K562 (cell line): ENCODE data around the gene MYOZ1. TPM values are rescaled to one million over a fixed set of nuclear protein-coding genes. Genes with fewer than 3 reads are reported as not detected.

Experiments used
- DEAF1 ChIP-seq: fragments of 450-650 bp; formaldehyde crosslinking; IDR thresholded peaks from 2 replicates; pipeline ENCODE4 v1.4.0; 2020; ENCODE audit warnings: mild to moderate bottlenecking, moderate library complexity
- EP300 ChIP-seq: IDR thresholded peaks from 2 replicates; pipeline ENCODE4 v1.6.1; 2012; ENCODE audit warnings: low read length, improper control_type of control experiment
- HNRNPLL ChIP-seq: fragments of 200-400 bp; formaldehyde crosslinking; IDR thresholded peaks from 2 replicates; pipeline ENCODE4 v1.6.1; 2017; ENCODE audit warnings: low read length, low read depth, mild to moderate bottlenecking; ENCODE audit not compliant: poor library complexity, severe bottlenecking
- NR1H2 ChIP-seq: sonication (generic); formaldehyde crosslinking; IDR thresholded peaks from 2 replicates; pipeline ENCODE4 v1.4.0; 2020; ENCODE audit warnings: mild to moderate bottlenecking, missing genetic modification reagents
- PHB ChIP-seq: fragments of 250-450 bp; sonication (Bioruptor Pico); IDR thresholded peaks from 2 replicates; pipeline ENCODE4 v1.5.0; 2021
- PHF8 ChIP-seq: fragments of 200-600 bp; sonication (generic); IDR thresholded peaks from 2 replicates; pipeline ENCODE4 v1.6.1; 2012; ENCODE audit warnings: mixed run types, mild to moderate bottlenecking, inconsistent platforms, low read length, moderate library complexity, borderline replicate concordance
- SRSF1 ChIP-seq: fragments of 200-400 bp; formaldehyde crosslinking; IDR thresholded peaks from 2 replicates; pipeline ENCODE4 v1.6.1; 2017; ENCODE audit warnings: mild to moderate bottlenecking, low read depth, low read length, moderate library complexity
- ZBTB40 ChIP-seq, 2 experiments: fragments of 450-650 bp in 1 of 2; sonication (generic) in 1 of 2; formaldehyde crosslinking in 1 of 2; IDR thresholded peaks; 2 replicates each; pipeline versions ENCODE4 v1.7.1 to v1.9.0; 2016 to 2022; ENCODE audit warnings: inconsistent platforms in 1 of 2, mild to moderate bottlenecking in 1 of 2, missing genetic modification reagents in 1 of 2
- ZMIZ1 ChIP-seq, 2 experiments: fragments of 150-350 bp in 1 of 2; IDR thresholded peaks; 2 replicates each; pipeline ENCODE4 v1.6.1; 2012 to 2016; ENCODE audit warnings: low read depth in 2 of 2, low read length in 2 of 2, mild to moderate bottlenecking in 1 of 2, moderate library complexity in 1 of 2
- ZNF830 ChIP-seq: fragments of 250-450 bp; sonication (Bioruptor Pico); IDR thresholded peaks from 2 replicates; pipeline ENCODE4 v1.5.0; 2021; ENCODE audit warnings: mild to moderate bottlenecking
- ZSCAN29 ChIP-seq: fragments of 450-650 bp; IDR thresholded peaks from 2 replicates; pipeline ENCODE4 v1.6.1; 2017
- ZSCAN32 ChIP-seq: fragments of 450-650 bp; formaldehyde crosslinking; IDR thresholded peaks from 2 replicates; pipeline ENCODE4 v1.4.0; 2020; ENCODE audit warnings: mild to moderate bottlenecking, moderate library complexity
- polyA plus RNA-seq, 8 experiments: library from polyadenylated mRNA; depleted of rRNA in 4 of 8; stranded (reverse) in 5 of 8; unstranded in 3 of 8; fragments of >200 nt; fragmentation: Nextera tagmentation in 2 of 8; fragmentation: Illumina TruSeq in 1 of 8; extraction: Ambion mirVana in 2 of 8; extraction: Trizol in 1 of 8; gene quantifications; 2 replicates each; pipeline versions ENCODE4 v1.2.1 to v1.2.3, GENCODE V29; 2011 to 2014; ENCODE audit warnings: inconsistent platforms in 1 of 8, missing spikeins in 1 of 8
- total RNA-seq, 7 experiments: library from RNA; depleted of rRNA in 6 of 7; stranded (reverse); fragments of >200 nt in 6 of 7; fragmentation: Illumina TruSeq in 2 of 7; extraction: Trizol in 2 of 7; gene quantifications; 2 replicates each; pipeline versions ENCODE4 v1.2.1 to v1.2.3, GENCODE V29; 2011 to 2021; ENCODE audit warnings: low replicate concordance in 1 of 7

The MYOZ1 gene
- total and polyA plus RNA-seq, 9 of the 15 experiments (the other 6 are each of a cell fraction or from before 2014, with no cell fraction given), result 0.03 to 0.18 (median 0.07) TPM; not detected in 5

GRCh38 chr10:73590881-73591799, 50.1 kb downstream of the MYOZ1 start, which contains the start of gene USP54 (continued):
- TF ChIP-seq PHF8 (no peak), ZSCAN32 (CRISPR knock-in tag) (no peak), SRSF1 (no peak), HNRNPLL (no peak), ZSCAN29 (no peak), NR1H2 (CRISPR knock-in tag) (no peak), DEAF1 (CRISPR knock-in tag) (no peak), ZNF830 (no peak), ZMIZ1 (IDR thresholded peaks at IDR 0.05; ENCODE audit: low read depth in 2 of 2, low read length in 2 of 2) (no peak), ZBTB40 (IDR thresholded peaks at IDR 0.05) (peak; percentile 26; the same call in 1 of the 2 replicates), ZBTB40 (CRISPR knock-in tag; IDR thresholded peaks at IDR 0.05) (no peak), PHB (CRISPR knock-in tag) (no peak), EP300 (no peak)
